NCI-H2196 treated with DMSO at 0.1 percent for 48 hours (cell line): ENCODE data around the gene PIAS2.
A peak's percentile ranks its signal among the peaks of the same experiment; 100 is the strongest.

Experiments
- DNase-seq: peaks from one replicate; lab custom pipeline; 2025; ENCODE audit not compliant: unreplicated experiment; lab: John Stamatoyannopoulos, UW

PIAS2 gene

DNA sequence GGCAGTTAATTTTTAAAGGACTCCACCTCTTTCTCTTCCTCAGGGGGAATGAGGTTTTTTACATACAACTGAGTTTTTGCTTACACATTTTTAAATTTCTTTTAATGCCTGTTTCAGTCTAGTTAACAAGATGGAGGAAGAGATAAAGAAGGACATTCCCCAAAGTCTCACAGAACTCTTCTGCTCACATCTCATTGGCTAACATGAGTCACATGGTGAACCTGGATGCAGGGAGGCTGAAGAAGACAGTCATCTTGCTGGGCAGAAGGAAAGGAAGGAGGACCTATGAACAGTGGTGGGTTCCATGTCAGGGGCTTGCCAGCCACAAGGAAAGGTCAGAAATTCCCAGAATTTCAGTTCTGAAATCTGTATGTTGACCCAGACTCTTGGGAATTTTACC is 150.1 kb downstream of the PIAS2 start:
- DNase-seq, result no peak

DNA sequence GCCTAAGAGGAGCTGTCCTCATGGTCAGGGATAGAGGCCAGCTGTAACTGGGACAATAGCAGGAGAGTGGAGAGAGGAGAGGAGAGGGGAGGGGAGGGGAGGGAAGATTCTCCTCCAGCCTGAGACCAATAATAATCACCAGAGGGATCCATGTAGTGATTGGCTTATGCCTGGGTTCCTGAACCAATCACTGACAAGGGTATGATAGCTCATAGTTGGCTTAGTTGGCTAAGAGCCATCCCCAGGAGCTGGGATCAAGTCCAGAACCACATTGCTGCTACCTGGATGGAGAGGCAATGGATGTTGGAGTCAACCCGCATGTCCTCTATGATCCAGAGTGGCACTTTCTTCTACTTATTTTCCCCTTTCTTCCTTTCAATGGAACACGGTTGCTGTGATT is 152.7 kb downstream of the PIAS2 start:
- no peak for DNase-seq

DNA sequence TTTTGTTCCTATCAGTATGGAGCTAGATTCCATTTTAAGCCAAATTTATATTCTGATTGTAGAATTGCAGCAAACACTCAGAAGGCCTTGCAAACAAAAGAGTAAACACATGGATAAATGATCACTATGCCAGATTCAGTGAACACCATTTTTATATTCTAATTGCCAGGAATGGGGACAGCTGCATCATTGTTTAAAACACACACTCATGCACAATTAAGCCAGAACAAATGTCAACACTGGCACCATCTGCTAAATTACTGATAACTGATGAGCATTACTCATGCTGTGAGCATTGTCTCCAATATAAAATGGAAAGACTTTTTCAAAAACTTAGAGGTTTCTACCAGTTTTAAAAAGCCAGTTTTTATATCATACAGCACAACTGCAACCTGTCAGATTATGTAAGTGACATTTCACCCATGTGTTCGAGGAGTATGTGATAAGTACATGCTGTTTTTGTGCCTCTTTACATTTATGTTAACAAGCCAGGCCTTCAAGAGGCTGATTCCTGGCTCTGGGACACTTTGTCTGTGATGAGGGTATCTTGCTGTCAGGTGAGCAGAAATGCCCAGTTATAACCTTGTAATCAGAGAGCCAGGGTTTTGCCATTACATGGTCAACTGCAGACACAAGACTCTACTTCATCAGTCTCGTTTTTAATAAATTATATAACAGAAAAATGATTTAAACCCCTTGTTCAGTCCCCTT is 156.1 kb downstream of the PIAS2 start:
- peak; percentile 64 for DNase-seq

GRCh38 chr18:46759890-46760289 is 157.4 kb downstream of the PIAS2 start:
- DNase-seq, result no peak

- peak; percentile 48 for DNase-seq
These were observed 160.6 kb downstream of the PIAS2 start, which contains the start of gene ST8SIA5 for GRCh38 chr18:46756559-46757201. Gene ST8SIA5, minus strand, starts transcription at chr18:46757053. Its CDS starts 545 bp downstream, at chr18:46756508.

DNA sequence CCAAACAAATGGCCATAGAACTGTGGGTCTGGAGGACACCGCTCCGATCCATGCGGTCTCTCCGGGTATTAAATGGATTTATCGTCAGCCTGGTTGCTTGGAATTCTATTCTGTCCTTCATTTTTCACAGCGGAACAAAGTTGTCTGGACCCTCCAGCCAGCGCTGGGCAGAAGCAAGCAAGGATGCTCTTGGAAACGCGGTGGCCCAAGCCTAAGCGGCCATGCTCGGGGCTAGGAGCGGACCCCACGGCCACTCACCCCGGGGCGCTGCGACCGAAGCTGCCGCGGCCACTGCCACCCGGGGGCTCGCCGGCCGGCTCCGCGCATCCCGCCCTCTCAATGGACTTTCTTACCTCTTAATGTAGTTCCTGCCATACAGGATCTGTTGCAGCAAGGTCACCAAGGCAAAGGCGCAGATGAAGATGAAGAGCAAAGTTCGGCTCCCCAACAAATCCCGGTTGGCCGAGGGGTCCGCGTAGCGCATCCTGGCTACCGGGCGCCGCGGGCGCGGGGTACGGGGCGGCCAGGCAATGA is 161.2 kb downstream of the PIAS2 start:
- DNase-seq, result no peak

DNA sequence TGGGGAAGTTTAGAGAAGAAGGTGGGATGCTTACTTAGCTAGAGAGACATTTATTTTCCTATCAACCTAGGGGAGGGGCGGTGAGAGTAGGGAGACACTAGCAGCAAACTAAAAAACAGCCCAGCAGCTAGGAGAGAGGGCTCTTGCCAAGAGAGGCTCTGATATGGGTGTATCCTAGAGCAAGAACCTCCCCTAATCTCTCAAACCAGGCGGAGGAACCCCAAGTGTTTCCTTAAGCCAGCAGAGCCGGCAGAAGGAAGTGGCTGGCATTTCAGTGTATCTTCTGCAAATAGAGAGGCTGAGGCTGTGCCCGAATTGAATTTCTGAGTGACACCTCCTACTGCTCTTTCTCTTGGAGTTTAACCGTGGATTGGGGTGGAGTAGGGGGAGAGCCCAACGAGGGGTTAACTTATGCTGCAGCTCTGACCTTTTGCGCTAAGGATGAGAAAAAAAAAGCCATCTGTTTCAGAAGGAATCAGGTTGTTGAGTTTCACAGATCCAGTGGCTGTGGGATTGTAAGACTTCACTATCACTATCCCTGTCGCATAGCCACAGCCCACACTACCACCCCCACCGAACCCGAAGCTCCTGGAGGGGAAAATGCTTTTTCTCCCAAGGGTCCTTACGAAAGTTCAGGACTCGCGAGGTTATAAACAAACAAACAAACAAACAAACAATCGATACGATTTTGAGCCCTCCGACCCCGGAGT is 161.8 kb downstream of the PIAS2 start:
- no peak for DNase-seq

- no peak for DNase-seq
These were observed 162.5 kb downstream of the PIAS2 start for GRCh38 chr18:46754661-46755292.

DNA sequence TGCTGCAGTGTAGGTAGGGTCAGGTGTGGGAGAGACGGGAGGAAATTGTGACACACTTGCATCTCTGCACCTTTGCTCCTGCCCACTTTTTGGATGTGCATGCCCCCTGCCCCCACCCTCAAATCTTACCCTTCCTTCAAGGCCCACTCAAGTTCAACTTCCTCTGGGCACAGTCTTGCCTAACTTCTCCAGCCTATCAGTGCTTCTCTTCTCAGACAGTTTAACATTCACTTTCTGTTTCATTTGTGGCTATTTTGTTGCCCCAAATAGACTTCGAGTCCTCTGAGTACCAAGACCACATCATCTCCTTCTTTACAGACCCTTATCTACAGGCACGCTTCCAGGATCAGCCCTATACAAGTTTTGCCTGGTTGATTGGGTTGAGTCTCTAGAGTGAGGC is 163.1 kb downstream of the PIAS2 start:
- no peak for DNase-seq
